ENCODE measurements around the gene TRRAP.

TRRAP gene

DNA sequence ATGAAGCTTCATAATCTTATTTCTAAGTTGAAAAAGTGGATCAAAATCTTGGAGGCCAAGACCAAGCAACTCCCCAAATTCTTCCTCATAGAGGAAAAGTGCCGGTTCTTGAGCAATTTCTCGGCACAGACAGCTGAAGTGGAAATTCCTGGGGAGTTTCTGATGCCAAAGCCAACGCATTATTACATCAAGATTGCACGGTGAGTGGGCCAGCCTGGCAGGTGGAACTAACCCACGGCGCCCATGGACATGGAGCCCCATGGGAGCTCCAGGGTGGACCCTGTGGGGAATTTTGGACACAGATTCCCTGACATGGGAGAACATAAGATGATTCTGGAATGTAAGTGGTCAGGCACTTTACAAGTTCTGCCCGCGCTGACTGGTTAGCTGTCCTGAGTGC lies 125.9 kb downstream of the TRRAP start:
- Histone ChIP-seq H3K36me3 (replicated peaks; ENCODE audit: insufficient read depth, low read length) (peaks cover 8% of the 10 kb centered on the region; the same call in 1 of the 2 replicates), H3K79me2 (ENCODE audit: low read length) (0 out of 2 replicates have a peak, but pooled peaks cover 6% of the 10 kb centered on the region)
- TF ChIP-seq, protein P1, sequence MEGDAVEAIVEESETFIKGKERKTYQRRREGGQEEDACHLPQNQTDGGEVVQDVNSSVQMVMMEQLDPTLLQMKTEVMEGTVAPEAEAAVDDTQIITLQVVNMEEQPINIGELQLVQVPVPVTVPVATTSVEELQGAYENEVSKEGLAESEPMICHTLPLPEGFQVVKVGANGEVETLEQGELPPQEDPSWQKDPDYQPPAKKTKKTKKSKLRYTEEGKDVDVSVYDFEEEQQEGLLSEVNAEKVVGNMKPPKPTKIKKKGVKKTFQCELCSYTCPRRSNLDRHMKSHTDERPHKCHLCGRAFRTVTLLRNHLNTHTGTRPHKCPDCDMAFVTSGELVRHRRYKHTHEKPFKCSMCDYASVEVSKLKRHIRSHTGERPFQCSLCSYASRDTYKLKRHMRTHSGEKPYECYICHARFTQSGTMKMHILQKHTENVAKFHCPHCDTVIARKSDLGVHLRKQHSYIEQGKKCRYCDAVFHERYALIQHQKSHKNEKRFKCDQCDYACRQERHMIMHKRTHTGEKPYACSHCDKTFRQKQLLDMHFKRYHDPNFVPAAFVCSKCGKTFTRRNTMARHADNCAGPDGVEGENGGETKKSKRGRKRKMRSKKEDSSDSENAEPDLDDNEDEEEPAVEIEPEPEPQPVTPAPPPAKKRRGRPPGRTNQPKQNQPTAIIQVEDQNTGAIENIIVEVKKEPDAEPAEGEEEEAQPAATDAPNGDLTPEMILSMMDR (IDR thresholded peaks at IDR 0.05; ENCODE audit: low read length): no peak
- TF ChIP-seq EZH2 (optimal IDR thresholded peaks at IDR 0.05; ENCODE audit: low read depth, low read length): no peak
- no peak for TF ChIP-seq EZH2phosphoT487 (IDR thresholded peaks at IDR 0.05; ENCODE audit: low read length)

DNA sequence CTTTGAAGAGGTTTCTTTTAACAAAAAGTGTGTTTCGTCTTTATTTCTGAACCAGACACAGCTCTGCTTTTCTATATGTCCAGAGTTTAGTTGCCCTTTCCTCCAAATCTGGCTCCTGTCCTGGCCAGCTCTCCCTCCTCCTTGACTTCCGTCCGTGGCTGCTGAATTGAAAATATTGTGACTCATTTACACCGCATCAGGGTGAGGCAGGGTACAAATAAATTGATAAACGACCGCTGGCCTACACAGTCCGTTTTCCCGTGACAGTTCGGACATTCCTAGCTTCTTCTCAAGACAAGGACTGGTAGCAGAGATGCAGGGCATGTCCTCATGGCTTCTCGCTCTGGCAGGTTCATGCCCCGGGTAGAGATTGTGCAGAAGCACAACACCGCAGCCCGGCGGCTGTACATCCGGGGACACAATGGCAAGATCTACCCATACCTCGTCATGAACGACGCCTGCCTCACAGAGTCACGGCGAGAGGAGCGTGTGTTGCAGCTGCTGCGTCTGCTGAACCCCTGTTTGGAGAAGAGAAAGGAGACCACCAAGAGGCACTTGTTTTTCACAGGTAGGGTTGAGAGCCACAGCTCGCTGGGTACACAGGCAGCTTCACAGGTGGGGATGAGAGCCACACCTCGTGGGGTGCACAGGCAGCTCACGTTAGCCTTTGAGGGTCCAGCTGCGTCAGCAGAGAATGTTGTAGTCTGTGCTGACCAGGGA lies 126.6 kb downstream of the TRRAP start:
- no peaks in the 10 kb centered on the region for H4K20me1 ChIP-seq (ENCODE audit: insufficient read depth, low read length)
- H3K4me2 ChIP-seq (ENCODE audit: low read depth, low read length): no peak overlapping the region
- 0 out of 2 replicates have a peak, but pooled peaks cover 6% of the 10 kb centered on the region for H3K79me2 ChIP-seq (ENCODE audit: low read length)
- TF ChIP-seq EZH2 (optimal IDR thresholded peaks at IDR 0.05; ENCODE audit: low read depth, low read length): no peak
- no peak for TF ChIP-seq EZH2phosphoT487 (IDR thresholded peaks at IDR 0.05; ENCODE audit: low read length)
- TF ChIP-seq, protein P1 (IDR thresholded peaks at IDR 0.05; ENCODE audit: low read length): no peak
- no peak overlapping the region for H3K4me3 ChIP-seq (ENCODE audit: low read length)
- H3K36me3 ChIP-seq (replicated peaks; ENCODE audit: insufficient read depth, low read length): peaks cover 8% of the 10 kb centered on the region; the same call in 1 of the 2 replicates
- no peaks in the 10 kb centered on the region for H3K4me1 ChIP-seq (ENCODE audit: low read length)
- no peaks in the 10 kb centered on the region for H3K27me3 ChIP-seq (replicated peaks; ENCODE audit: insufficient read depth, low read length)
- no peaks in the 10 kb centered on the region for H3K9me2 ChIP-seq (replicated peaks; ENCODE audit: insufficient read depth, low read length)
- H2AFZ ChIP-seq (ENCODE audit: low read length): no peak overlapping the region
- no peaks in the 10 kb centered on the region for H3K9me3 ChIP-seq (replicated peaks; ENCODE audit: insufficient read depth, low read length)
- DNase-seq: no peak
- H3K9ac ChIP-seq (ENCODE audit: low read length): no peak overlapping the region
- no peaks in the 10 kb centered on the region for H3F3A ChIP-seq (ENCODE audit: insufficient read depth, low read length)
- H3K27ac ChIP-seq (ENCODE audit: low read length): no peak overlapping the region

More for the DNA sequence above, 125.9 kb downstream of the TRRAP start:
- Histone ChIP-seq H3F3A (ENCODE audit: insufficient read depth, low read length) (no peaks in the 10 kb centered on the region), H3K27ac (ENCODE audit: low read length) (no peak overlapping the region), H3K27me3 (replicated peaks; ENCODE audit: insufficient read depth, low read length) (no peaks in the 10 kb centered on the region), H2AFZ (ENCODE audit: low read length) (no peak overlapping the region), H3K9me3 (replicated peaks; ENCODE audit: insufficient read depth, low read length) (no peaks in the 10 kb centered on the region), H3K4me1 (ENCODE audit: low read length) (no peaks in the 10 kb centered on the region), H3K4me3 (ENCODE audit: low read length) (no peak overlapping the region), H3K4me2 (ENCODE audit: low read depth, low read length) (no peak overlapping the region), H3K9me2 (replicated peaks; ENCODE audit: insufficient read depth, low read length) (no peaks in the 10 kb centered on the region), H3K9ac (ENCODE audit: low read length) (no peak overlapping the region), H4K20me1 (ENCODE audit: insufficient read depth, low read length) (no peaks in the 10 kb centered on the region)
- no peak for DNase-seq

DNA sequence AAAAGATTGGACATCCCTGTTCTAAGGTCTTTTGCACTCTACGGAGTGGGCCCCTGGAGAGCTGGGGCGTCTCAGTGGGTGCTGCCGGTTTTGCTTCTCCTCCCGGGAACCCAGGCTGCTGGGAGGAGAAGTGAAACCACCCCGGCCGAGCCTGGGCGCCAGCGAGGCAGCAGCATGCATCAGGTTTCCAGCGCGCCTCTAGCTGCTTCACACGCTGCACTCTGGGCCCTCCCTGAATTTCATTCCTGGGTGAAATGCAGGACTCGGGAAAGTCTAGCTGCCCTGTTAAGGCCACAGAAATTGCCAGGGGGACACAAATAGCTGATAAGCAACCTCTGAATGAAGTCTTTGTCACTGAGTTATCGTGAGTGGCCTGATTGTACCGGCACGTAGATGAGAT lies 127.4 kb downstream of the TRRAP start:
- no peaks in the 10 kb centered on the region for H3K9me3 ChIP-seq (replicated peaks; ENCODE audit: insufficient read depth, low read length)
- no peaks in the 10 kb centered on the region for H3K9me2 ChIP-seq (replicated peaks; ENCODE audit: insufficient read depth, low read length)
- no peaks in the 10 kb centered on the region for H3F3A ChIP-seq (ENCODE audit: insufficient read depth, low read length)
- no peak overlapping the region for H3K4me2 ChIP-seq (ENCODE audit: low read depth, low read length)
- H3K4me1 ChIP-seq (ENCODE audit: low read length): no peaks in the 10 kb centered on the region
- no peak overlapping the region for H3K4me3 ChIP-seq (ENCODE audit: low read length)
- 0 out of 2 replicates have a peak, but pooled peaks cover 6% of the 10 kb centered on the region for H3K79me2 ChIP-seq (ENCODE audit: low read length)
- no peaks in the 10 kb centered on the region for H4K20me1 ChIP-seq (ENCODE audit: insufficient read depth, low read length)
- DNase-seq: no peak
- no peak overlapping the region for H3K9ac ChIP-seq (ENCODE audit: low read length)
- no peaks in the 10 kb centered on the region for H3K27me3 ChIP-seq (replicated peaks; ENCODE audit: insufficient read depth, low read length)
- no peak overlapping the region for H3K27ac ChIP-seq (ENCODE audit: low read length)
- TF ChIP-seq EZH2 (optimal IDR thresholded peaks at IDR 0.05; ENCODE audit: low read depth, low read length): no peak
- TF ChIP-seq, protein P1 (IDR thresholded peaks at IDR 0.05; ENCODE audit: low read length): no peak
- TF ChIP-seq EZH2phosphoT487 (IDR thresholded peaks at IDR 0.05; ENCODE audit: low read length): no peak
- peaks cover 5% of the 10 kb centered on the region; the same call in 1 of the 2 replicates for H3K36me3 ChIP-seq (replicated peaks; ENCODE audit: insufficient read depth, low read length)
- no peak overlapping the region for H2AFZ ChIP-seq (ENCODE audit: low read length)

Measured in MM.1S (cell line).